Liver (tissue), 9 donors: ENCODE results near the gene VPS26B. TPM values are rescaled to one million over a fixed set of nuclear protein-coding genes. Genes with fewer than 3 reads are reported as not detected.

Experiments
- DNase-seq: peaks from one replicate; pipeline ENCODE4 v3.0.0-alpha.2; 2017; ENCODE audit warnings: low spot score
- H3K27ac ChIP-seq, 2 donors: one replicate each; pipeline ENCODE4 v1.7.0; 2013; ENCODE audit warnings: inconsistent platforms in 2 of 2, low read length in 2 of 2, control low read depth in 1 of 2, low read depth in 1 of 2, mild to moderate bottlenecking in 1 of 2
- H3K27me3 ChIP-seq, 4 donors: one replicate each; pipeline versions ENCODE4 v1.6.1 to v1.7.0; 2013; ENCODE audit warnings: low read length in 3 of 4, inconsistent platforms in 1 of 4, mild to moderate bottlenecking in 1 of 4, moderate library complexity in 1 of 4; ENCODE audit not compliant: control insufficient read depth in 4 of 4, insufficient read depth in 4 of 4
- H3K36me3 ChIP-seq, 4 donors: one replicate each; pipeline versions ENCODE4 v1.6.1 to v1.7.0; 2013; ENCODE audit warnings: low read length in 3 of 4, mild to moderate bottlenecking in 3 of 4, low read depth in 1 of 4, moderate library complexity in 1 of 4; ENCODE audit not compliant: control insufficient read depth in 4 of 4, insufficient read depth in 3 of 4
- H3K4me1 ChIP-seq, 4 donors: one replicate each; pipeline versions ENCODE4 v1.6.1 to v1.7.0; 2013; ENCODE audit warnings: low read length in 3 of 4, mild to moderate bottlenecking in 3 of 4, moderate library complexity in 1 of 4; ENCODE audit not compliant: control insufficient read depth in 4 of 4, insufficient read depth in 4 of 4
- H3K4me3 ChIP-seq, 3 donors: one replicate each; pipeline versions ENCODE4 v1.6.1 to v1.7.0; 2013; ENCODE audit warnings: low read length in 3 of 3, control low read depth in 1 of 3, low read depth in 1 of 3, mild to moderate bottlenecking in 1 of 3
- H3K9ac ChIP-seq, 2 donors: one replicate each; pipeline ENCODE4 v1.7.0; 2013; ENCODE audit warnings: low read length in 2 of 2, mild to moderate bottlenecking in 2 of 2, moderate library complexity in 2 of 2, control low read depth in 1 of 2, low read depth in 1 of 2
- H3K9me3 ChIP-seq, 4 donors: one replicate each; pipeline versions ENCODE4 v1.6.1 to v1.7.0; 2013; ENCODE audit warnings: low read length in 3 of 4; ENCODE audit not compliant: control insufficient read depth in 4 of 4
- EGR1 ChIP-seq, 2 donors: IDR thresholded peaks; 2 replicates each; pipeline ENCODE4 v1.6.1; 2016 to 2018; ENCODE audit warnings: antibody characterized with exemption in 2 of 2, low read depth in 2 of 2
- FOXA2 ChIP-seq: IDR thresholded peaks from 2 replicates; pipeline ENCODE4 v1.6.1; 2016; ENCODE audit warnings: antibody characterized with exemption
- GABPA ChIP-seq, 2 donors: IDR thresholded peaks in 1 of 2; conservative IDR thresholded peaks in 1 of 2; 2 replicates each; pipeline ENCODE4 v1.6.1; 2016; ENCODE audit warnings: antibody characterized with exemption in 2 of 2, mild to moderate bottlenecking in 1 of 2, moderate library complexity in 1 of 2
- HNF4A ChIP-seq, 2 donors: conservative IDR thresholded peaks; 2 replicates each; pipeline ENCODE4 v1.6.1; 2016; ENCODE audit warnings: antibody characterized with exemption in 2 of 2, mild to moderate bottlenecking in 2 of 2
- HNF4G ChIP-seq: IDR thresholded peaks from 2 replicates; pipeline ENCODE4 v1.6.1; 2016; ENCODE audit warnings: antibody characterized with exemption
- JUND ChIP-seq, 2 donors: IDR thresholded peaks; 2 replicates each; pipeline ENCODE4 v1.6.1; 2016; ENCODE audit warnings: antibody characterized with exemption in 2 of 2
- MAX ChIP-seq: IDR thresholded peaks from 2 replicates; pipeline ENCODE4 v1.6.1; 2016; ENCODE audit warnings: antibody characterized with exemption
- RAD21 ChIP-seq, 2 donors: IDR thresholded peaks; 2 replicates each; pipeline ENCODE4 v1.6.1; 2016; ENCODE audit warnings: antibody characterized with exemption in 2 of 2, mild to moderate bottlenecking in 2 of 2
- RXRA ChIP-seq, 2 donors: IDR thresholded peaks; 2 replicates each; pipeline ENCODE4 v1.6.1; 2017 to 2018; ENCODE audit warnings: antibody characterized with exemption in 2 of 2, mild to moderate bottlenecking in 1 of 2
- YY1 ChIP-seq: IDR thresholded peaks from 2 replicates; pipeline ENCODE4 v1.6.1; 2016; ENCODE audit warnings: antibody characterized with exemption, mild to moderate bottlenecking
- ZBTB33 ChIP-seq: IDR thresholded peaks from 2 replicates; pipeline ENCODE4 v1.6.1; 2016; ENCODE audit warnings: antibody characterized with exemption
- WGBS: extraction: QIAGEN DNeasy Blood & Tissue Kit; methylation state at CpG from one replicate; pipeline ENCODE4 v1.1.7; 2013; 5-methylcytosine and 5-hydroxymethylcytosine counted together
- polyA plus RNA-seq, 2 donors: library from polyadenylated mRNA; stranded (reverse) in 1 of 2; unstranded in 1 of 2; fragments of 200-250 nt in 1 of 2; fragments of >200 nt in 1 of 2; fragmentation: Nextera tagmentation in 1 of 2; extraction: Ambion mirVana in 1 of 2; gene quantifications; one replicate each; pipeline versions ENCODE4 v1.2.1 to v1.2.3, GENCODE V29; 2013 to 2015
- total RNA-seq, 2 donors: library from RNA; depleted of rRNA; stranded (reverse); fragments of >200 nt; gene quantifications; one replicate each; pipeline ENCODE4 v1.2.3, GENCODE V29; 2014
- TF ChIP-seq, protein P1 (sequence below): IDR thresholded peaks from 2 replicates; pipeline ENCODE4 v1.6.1; 2016; ENCODE audit warnings: antibody characterized with exemption, mild to moderate bottlenecking
- TF ChIP-seq, protein P2 (sequence below): fragments of 150-350 bp; IDR thresholded peaks from 2 replicates; pipeline ENCODE4 v1.5.1; 2017; ENCODE audit warnings: improper control_type of control experiment, low read depth, low read length; ENCODE audit not compliant: missing input control
- donor health status: healthy.
- donor health status: healthy.
- donor health status: healthy.
- donor health status: healthy.
- donor health status: healthy.

Gene VPS26B
- total and polyA plus RNA-seq, 4 donors: 12.6 to 35.0 (median 20.2) TPM

DNA sequence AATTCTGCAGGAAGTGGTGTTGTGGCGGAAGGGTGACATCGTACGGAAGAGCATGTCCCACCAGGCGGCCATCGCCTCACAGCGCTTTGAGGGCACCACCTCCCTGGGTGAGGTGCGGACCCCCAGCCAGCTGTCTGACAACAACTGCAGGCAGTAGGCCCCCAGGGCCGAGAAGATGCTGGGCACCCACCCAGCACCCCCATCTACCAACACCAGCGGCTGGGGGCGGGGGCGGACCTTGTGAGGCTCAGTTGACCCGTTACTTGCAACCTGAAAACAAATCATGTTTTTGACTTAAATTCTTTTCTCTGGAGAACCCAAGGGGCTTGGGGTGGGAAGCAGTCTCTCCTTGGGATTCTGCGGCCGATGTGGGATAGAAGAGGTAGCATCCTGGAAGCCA lies 21.0 kb downstream of the VPS26B start:
- no peak overlapping the region for H3K4me3 ChIP-seq
- H3K9ac ChIP-seq: no peak overlapping the region
- H3K27ac ChIP-seq: no peak overlapping the region
- WGBS: 96% methylated on average over 14 of the region's 14 CpGs
- H3K27me3 ChIP-seq: no peaks in the 10 kb centered on the region
- no peaks in the 10 kb centered on the region for H3K9me3 ChIP-seq
- H3K4me1 ChIP-seq: peaks cover 4 to 8% (median 7%) of the 10 kb centered on the region in 4 donors
- H3K36me3 ChIP-seq: peaks cover 3 to 72% (median 47%) of the 10 kb centered on the region in 4 donors
- TF ChIP-seq MAX: no peak
- no peak for TF ChIP-seq ZBTB33
- TF ChIP-seq, protein P1, sequence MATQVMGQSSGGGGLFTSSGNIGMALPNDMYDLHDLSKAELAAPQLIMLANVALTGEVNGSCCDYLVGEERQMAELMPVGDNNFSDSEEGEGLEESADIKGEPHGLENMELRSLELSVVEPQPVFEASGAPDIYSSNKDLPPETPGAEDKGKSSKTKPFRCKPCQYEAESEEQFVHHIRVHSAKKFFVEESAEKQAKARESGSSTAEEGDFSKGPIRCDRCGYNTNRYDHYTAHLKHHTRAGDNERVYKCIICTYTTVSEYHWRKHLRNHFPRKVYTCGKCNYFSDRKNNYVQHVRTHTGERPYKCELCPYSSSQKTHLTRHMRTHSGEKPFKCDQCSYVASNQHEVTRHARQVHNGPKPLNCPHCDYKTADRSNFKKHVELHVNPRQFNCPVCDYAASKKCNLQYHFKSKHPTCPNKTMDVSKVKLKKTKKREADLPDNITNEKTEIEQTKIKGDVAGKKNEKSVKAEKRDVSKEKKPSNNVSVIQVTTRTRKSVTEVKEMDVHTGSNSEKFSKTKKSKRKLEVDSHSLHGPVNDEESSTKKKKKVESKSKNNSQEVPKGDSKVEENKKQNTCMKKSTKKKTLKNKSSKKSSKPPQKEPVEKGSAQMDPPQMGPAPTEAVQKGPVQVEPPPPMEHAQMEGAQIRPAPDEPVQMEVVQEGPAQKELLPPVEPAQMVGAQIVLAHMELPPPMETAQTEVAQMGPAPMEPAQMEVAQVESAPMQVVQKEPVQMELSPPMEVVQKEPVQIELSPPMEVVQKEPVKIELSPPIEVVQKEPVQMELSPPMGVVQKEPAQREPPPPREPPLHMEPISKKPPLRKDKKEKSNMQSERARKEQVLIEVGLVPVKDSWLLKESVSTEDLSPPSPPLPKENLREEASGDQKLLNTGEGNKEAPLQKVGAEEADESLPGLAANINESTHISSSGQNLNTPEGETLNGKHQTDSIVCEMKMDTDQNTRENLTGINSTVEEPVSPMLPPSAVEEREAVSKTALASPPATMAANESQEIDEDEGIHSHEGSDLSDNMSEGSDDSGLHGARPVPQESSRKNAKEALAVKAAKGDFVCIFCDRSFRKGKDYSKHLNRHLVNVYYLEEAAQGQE: no peak
- TF ChIP-seq, protein P2, sequence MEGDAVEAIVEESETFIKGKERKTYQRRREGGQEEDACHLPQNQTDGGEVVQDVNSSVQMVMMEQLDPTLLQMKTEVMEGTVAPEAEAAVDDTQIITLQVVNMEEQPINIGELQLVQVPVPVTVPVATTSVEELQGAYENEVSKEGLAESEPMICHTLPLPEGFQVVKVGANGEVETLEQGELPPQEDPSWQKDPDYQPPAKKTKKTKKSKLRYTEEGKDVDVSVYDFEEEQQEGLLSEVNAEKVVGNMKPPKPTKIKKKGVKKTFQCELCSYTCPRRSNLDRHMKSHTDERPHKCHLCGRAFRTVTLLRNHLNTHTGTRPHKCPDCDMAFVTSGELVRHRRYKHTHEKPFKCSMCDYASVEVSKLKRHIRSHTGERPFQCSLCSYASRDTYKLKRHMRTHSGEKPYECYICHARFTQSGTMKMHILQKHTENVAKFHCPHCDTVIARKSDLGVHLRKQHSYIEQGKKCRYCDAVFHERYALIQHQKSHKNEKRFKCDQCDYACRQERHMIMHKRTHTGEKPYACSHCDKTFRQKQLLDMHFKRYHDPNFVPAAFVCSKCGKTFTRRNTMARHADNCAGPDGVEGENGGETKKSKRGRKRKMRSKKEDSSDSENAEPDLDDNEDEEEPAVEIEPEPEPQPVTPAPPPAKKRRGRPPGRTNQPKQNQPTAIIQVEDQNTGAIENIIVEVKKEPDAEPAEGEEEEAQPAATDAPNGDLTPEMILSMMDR: no peak
- DNase-seq: no peak

- H3K9me3 ChIP-seq: no peaks in the 10 kb centered on the region
- H3K36me3 ChIP-seq: peaks cover 3 to 70% (median 47%) of the 10 kb centered on the region in 4 donors
- DNase-seq: no peak
- WGBS: 94% methylated on average over 11 of the region's 11 CpGs
- no peak overlapping the region for H3K4me3 ChIP-seq
- H3K27ac ChIP-seq: no peak overlapping the region
- no peak for TF ChIP-seq FOXA2
- no peak for TF ChIP-seq RAD21 (IDR thresholded peaks at IDR 0.05)
- no peak for TF ChIP-seq HNF4A (conservative IDR thresholded peaks at IDR 0.05)
- no peak overlapping the region for H3K9ac ChIP-seq
- peaks cover 4 to 12% (median 11%) of the 10 kb centered on the region in 4 donors for H3K4me1 ChIP-seq
- H3K27me3 ChIP-seq: no peaks in the 10 kb centered on the region
Measured at GRCh38 chr11:134246100-134246499, 21.6 kb downstream of the VPS26B start.

DNA sequence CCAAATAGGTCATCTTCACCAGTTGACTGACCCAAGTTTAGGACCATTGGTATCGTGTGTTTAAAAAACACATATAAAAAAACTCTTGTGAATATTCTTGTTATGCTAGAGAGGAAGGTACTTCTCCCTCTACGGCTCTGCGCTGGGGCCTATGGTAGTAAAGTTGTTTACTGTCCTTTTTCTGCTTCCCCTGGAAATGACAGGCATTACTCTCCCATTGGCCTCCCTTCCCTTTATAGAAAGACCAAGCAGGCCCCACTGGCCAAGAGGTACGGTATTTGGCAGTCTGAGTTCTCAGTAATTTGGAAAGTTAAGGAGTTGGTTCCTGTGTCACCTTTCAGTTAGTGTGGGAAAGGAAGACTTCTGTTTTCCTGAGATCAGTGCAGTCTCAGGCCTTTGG lies 22.2 kb downstream of the VPS26B start:
- Histone ChIP-seq H3K27me3 (no peaks in the 10 kb centered on the region), H3K9me3 (no peaks in the 10 kb centered on the region), H3K4me3 (no peak overlapping the region), H3K4me1 (peaks cover 4 to 18% (median 17%) of the 10 kb centered on the region in 4 donors), H3K36me3 (peaks cover 3 to 65% (median 47%) of the 10 kb centered on the region in 4 donors), H3K9ac (no peak overlapping the region), H3K27ac (no peak overlapping the region)
- no peak for DNase-seq
- 93% methylated on average over 4 of the region's 4 CpGs for WGBS
- TF ChIP-seq JUND (IDR thresholded peaks at IDR 0.05): no peak
- no peak for TF ChIP-seq ZBTB33
- TF ChIP-seq RAD21 (IDR thresholded peaks at IDR 0.05): no peak
- TF ChIP-seq FOXA2: no peak
- no peak for TF ChIP-seq RXRA (IDR thresholded peaks at IDR 0.05)
- no peak for TF ChIP-seq GABPA (IDR thresholded peaks at IDR 0.05 in 1 of 2, conservative IDR thresholded peaks at IDR 0.05 in 1 of 2)
- no peak for TF ChIP-seq MAX
- no peak for TF ChIP-seq YY1
- TF ChIP-seq HNF4A (conservative IDR thresholded peaks at IDR 0.05): no peak
- TF ChIP-seq EGR1 (IDR thresholded peaks at IDR 0.05; ENCODE audit: low read depth in 2 of 2): no peak
- TF ChIP-seq HNF4G: no peak
